B cell (primary cell): Measurements from ENCODE around the gene NAGLU. TPM values are rescaled to one million over a fixed set of nuclear protein-coding genes. Genes with fewer than 3 reads are reported as not detected.

ENCODE experiments used
- ATAC-seq: fragments of 200-7000 bp; cut with Tn5 transposase; one replicate; pipeline ENCODE4 v1.10.0; 2021; ENCODE audit warnings: low read depth, mild to moderate bottlenecking, moderate number of reproducible peaks, moderate library complexity
- CTCF ChIA-PET: fragments of 350-600 bp; sonication (Branson Sonifier 250); formaldehyde crosslinking; loops from one replicate; lab custom pipeline; 2021; ENCODE audit warnings: antibody characterized with exemption, inconsistent platforms; lab: Charles Lee
- POLR2A ChIA-PET: fragments of 350-600 bp; sonication (Branson Sonifier 250); formaldehyde crosslinking; loops from one replicate; lab custom pipeline; 2021; ENCODE audit warnings: antibody characterized with exemption; lab: Charles Lee
- DNase-seq: peaks from one replicate; pipeline ENCODE4 v3.0.0; 2013
- H2AFZ ChIP-seq: 2 replicates; pipeline ENCODE4 v1.6.1; 2012; ENCODE audit warnings: mild to moderate bottlenecking, low read depth, low read length; ENCODE audit not compliant: insufficient read depth, poor library complexity, severe bottlenecking
- H3K27ac ChIP-seq, 2 donors: 1 replicate in 1 of 2; 2 replicates in 1 of 2; pipeline ENCODE4 v1.5.1; 2012 to 2013; ENCODE audit warnings: low read length in 2 of 2, mild to moderate bottlenecking in 2 of 2, moderate library complexity in 1 of 2
- H3K27me3 ChIP-seq, 4 experiments: fragments of 200-600 bp in 1 of 4; sonication (generic) in 1 of 4; replicated peaks in 1 of 4; 1 replicate in 2 of 4; 2 replicates in 2 of 4; pipeline versions ENCODE4 v1.6.1 to v1.7.0; 2013 to 2016; ENCODE audit warnings: low read length in 3 of 4, mild to moderate bottlenecking in 2 of 4, mixed read lengths in 1 of 4, moderate library complexity in 1 of 4; ENCODE audit not compliant: insufficient read depth in 4 of 4, control insufficient read depth in 3 of 4; ENCODE audit errors: control extremely low read depth in 1 of 4
- H3K36me3 ChIP-seq, 2 experiments: replicated peaks in 1 of 2; 1 replicate in 1 of 2; 2 replicates in 1 of 2; pipeline versions ENCODE4 v1.6.1 to v1.7.1; 2013; ENCODE audit warnings: low read length in 1 of 2; ENCODE audit not compliant: insufficient read depth in 2 of 2, control insufficient read depth in 1 of 2; ENCODE audit errors: control extremely low read depth in 1 of 2, extremely low read depth in 1 of 2
- H3K4me1 ChIP-seq, 2 donors: fragments of 200-600 bp in 1 of 2; sonication (generic) in 1 of 2; 1 replicate in 1 of 2; 2 replicates in 1 of 2; pipeline versions ENCODE4 v1.5.1 to v1.6.1; 2013 to 2017; ENCODE audit warnings: low read length in 2 of 2; ENCODE audit not compliant: control insufficient read depth in 2 of 2, insufficient read depth in 2 of 2
- H3K4me2 ChIP-seq: replicated peaks from 2 replicates; pipeline ENCODE3; 2012; ENCODE audit warnings: mild to moderate bottlenecking, low read depth, low read length; ENCODE audit not compliant: poor library complexity, severe bottlenecking
- H3K4me3 ChIP-seq, 5 experiments: fragments of 200-600 bp in 1 of 5; sonication (generic) in 1 of 5; 1 replicate in 3 of 5; 2 replicates in 2 of 5; pipeline versions ENCODE4 v1.5.1 to v1.7.0; 2011 to 2016; ENCODE audit warnings: low read length in 4 of 5, mild to moderate bottlenecking in 4 of 5, low read depth in 2 of 5, control low read depth in 1 of 5, moderate library complexity in 1 of 5; ENCODE audit not compliant: insufficient read depth in 1 of 5; ENCODE audit errors: control extremely low read depth in 1 of 5, extremely low read depth in 1 of 5
- H3K79me2 ChIP-seq: fragments of 200-600 bp; sonication (generic); one replicate; pipeline ENCODE4 v1.6.0; 2016; ENCODE audit warnings: low read length; ENCODE audit not compliant: control insufficient read depth, insufficient read depth
- H3K9ac ChIP-seq: fragments of 200-600 bp; sonication (generic); 2 replicates; pipeline ENCODE4 v1.6.1; 2017; ENCODE audit warnings: mild to moderate bottlenecking, low read length, moderate library complexity
- H3K9me3 ChIP-seq, 3 donors: one replicate each; pipeline versions ENCODE4 v1.6.1 to v1.7.1; 2013; ENCODE audit warnings: low read length in 2 of 3; ENCODE audit not compliant: control insufficient read depth in 2 of 3, insufficient read depth in 1 of 3; ENCODE audit errors: control extremely low read depth in 1 of 3
- H4K20me1 ChIP-seq: 2 replicates; pipeline ENCODE4 v1.6.0; 2012; ENCODE audit warnings: mild to moderate bottlenecking, low read length; ENCODE audit not compliant: insufficient read depth, control insufficient read depth, poor library complexity, severe bottlenecking
- H3K27ac Mint-ChIP-seq: one replicate; pipeline ENCODE4 v1.8.0; 2021; ENCODE audit warnings: mixed read lengths
- H3K27me3 Mint-ChIP-seq: one replicate; pipeline ENCODE4 v1.8.0; 2021; ENCODE audit warnings: mixed read lengths
- H3K4me1 Mint-ChIP-seq: one replicate; pipeline ENCODE4 v1.8.0; 2021; ENCODE audit warnings: mixed read lengths
- H3K4me3 Mint-ChIP-seq: one replicate; pipeline ENCODE4 v1.8.0; 2021; ENCODE audit warnings: mixed read lengths
- H3K9me3 Mint-ChIP-seq: one replicate; pipeline ENCODE4 v1.8.0; 2022; ENCODE audit warnings: mixed read lengths; ENCODE audit not compliant: insufficient read depth
- EZH2 ChIP-seq: IDR thresholded peaks from 2 replicates; pipeline ENCODE4 v1.6.1; 2012; ENCODE audit warnings: borderline replicate concordance, low read depth, mild to moderate bottlenecking, moderate library complexity, low read length; ENCODE audit not compliant: insufficient read depth, poor library complexity, severe bottlenecking
- WGBS: methylation state at CpG from one replicate; pipeline ENCODE4 v1.1.5; 2013; ENCODE audit warnings: missing lambda C conversion rate; ENCODE audit not compliant: insufficient coverage; 5-methylcytosine and 5-hydroxymethylcytosine counted together
- intact Hi-C: fragments of 100-400 bp; cut with micrococcal nuclease; formaldehyde crosslinking; loops from one replicate; pipeline ENCODE4 v1.10.0; 2022
- polyA plus RNA-seq: library from polyadenylated mRNA; depleted of rRNA; stranded (reverse); fragments of >200 nt; gene quantifications from 2 replicates; pipeline ENCODE4 v1.2.3, GENCODE V29; 2012
- total RNA-seq, 2 donors: library from RNA; stranded (reverse); fragments of 120-200 nt in 1 of 2; gene quantifications; 1 replicate in 1 of 2; 2 replicates in 1 of 2; pipeline versions ENCODE4 v1.2.3 to v1.2.4, GENCODE V29; 2013 to 2022
- TF ChIP-seq, protein P1 (sequence below): fragments of 200-600 bp; IDR thresholded peaks from one replicate; pipeline ENCODE4 v1.8.0; 2022; ENCODE audit warnings: antibody characterized with exemption, mild to moderate bottlenecking

The NAGLU gene
- total and polyA plus RNA-seq, 2 donors (not counting 1 experiment from before 2014, with no cell fraction given) = 44.8 to 52.4 TPM

DNA sequence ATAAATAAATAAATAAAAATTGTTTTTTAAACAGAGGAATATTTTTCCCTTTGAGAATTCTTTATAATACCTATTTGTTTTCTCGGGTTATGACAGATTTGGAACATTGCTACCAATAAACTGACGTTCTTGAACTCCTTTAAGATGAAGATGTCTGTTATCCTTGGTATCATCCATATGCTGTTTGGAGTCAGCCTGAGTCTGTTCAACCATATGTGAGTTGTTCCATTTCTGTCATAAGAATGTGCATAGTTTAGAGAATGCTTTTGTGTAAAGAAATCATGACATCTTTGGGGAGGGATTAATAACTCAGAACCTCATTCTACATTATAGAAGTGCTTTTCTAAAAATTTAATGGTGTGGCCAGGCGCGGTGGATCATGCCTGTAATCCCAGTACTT is 37.2 kb upstream of the NAGLU start:
- peaks cover 8% of the 10 kb centered on the region for H3K4me1 Mint-ChIP-seq
- H3K27ac ChIP-seq = no peak overlapping the region
- no peak overlapping the region for H2AFZ ChIP-seq
- no peaks in the 10 kb centered on the region for H3K27me3 Mint-ChIP-seq
- no peaks in the 10 kb centered on the region for H3K9me3 ChIP-seq
- intact Hi-C loops = no loop called here
- H3K4me3 ChIP-seq = no peak overlapping the region
- CTCF ChIA-PET = no interaction called here
- H3K4me1 ChIP-seq = peaks cover 7 to 9% of the 10 kb centered on the region in 2 donors
- no peaks in the 10 kb centered on the region for H4K20me1 ChIP-seq
- DNase-seq = no peak
- no peak overlapping the region for H3K4me3 Mint-ChIP-seq
- no peak for TF ChIP-seq EZH2
- TF ChIP-seq, protein P1, sequence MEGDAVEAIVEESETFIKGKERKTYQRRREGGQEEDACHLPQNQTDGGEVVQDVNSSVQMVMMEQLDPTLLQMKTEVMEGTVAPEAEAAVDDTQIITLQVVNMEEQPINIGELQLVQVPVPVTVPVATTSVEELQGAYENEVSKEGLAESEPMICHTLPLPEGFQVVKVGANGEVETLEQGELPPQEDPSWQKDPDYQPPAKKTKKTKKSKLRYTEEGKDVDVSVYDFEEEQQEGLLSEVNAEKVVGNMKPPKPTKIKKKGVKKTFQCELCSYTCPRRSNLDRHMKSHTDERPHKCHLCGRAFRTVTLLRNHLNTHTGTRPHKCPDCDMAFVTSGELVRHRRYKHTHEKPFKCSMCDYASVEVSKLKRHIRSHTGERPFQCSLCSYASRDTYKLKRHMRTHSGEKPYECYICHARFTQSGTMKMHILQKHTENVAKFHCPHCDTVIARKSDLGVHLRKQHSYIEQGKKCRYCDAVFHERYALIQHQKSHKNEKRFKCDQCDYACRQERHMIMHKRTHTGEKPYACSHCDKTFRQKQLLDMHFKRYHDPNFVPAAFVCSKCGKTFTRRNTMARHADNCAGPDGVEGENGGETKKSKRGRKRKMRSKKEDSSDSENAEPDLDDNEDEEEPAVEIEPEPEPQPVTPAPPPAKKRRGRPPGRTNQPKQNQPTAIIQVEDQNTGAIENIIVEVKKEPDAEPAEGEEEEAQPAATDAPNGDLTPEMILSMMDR = no peak
- H3K4me2 ChIP-seq = no peak overlapping the region
- no peaks in the 10 kb centered on the region for H3K27me3 ChIP-seq
- H3K36me3 ChIP-seq = peaks cover 15 to 69% of the 10 kb centered on the region in 2 experiments
- WGBS = 67% methylated on average over 1 of the region's 4 CpGs
- no peak overlapping the region for H3K27ac Mint-ChIP-seq
- POLR2A ChIA-PET = no interaction called here
- H3K79me2 ChIP-seq = no peaks in the 10 kb centered on the region
- no peak for ATAC-seq
- H3K9me3 Mint-ChIP-seq = no peaks in the 10 kb centered on the region
- H3K9ac ChIP-seq = no peak overlapping the region

DNA sequence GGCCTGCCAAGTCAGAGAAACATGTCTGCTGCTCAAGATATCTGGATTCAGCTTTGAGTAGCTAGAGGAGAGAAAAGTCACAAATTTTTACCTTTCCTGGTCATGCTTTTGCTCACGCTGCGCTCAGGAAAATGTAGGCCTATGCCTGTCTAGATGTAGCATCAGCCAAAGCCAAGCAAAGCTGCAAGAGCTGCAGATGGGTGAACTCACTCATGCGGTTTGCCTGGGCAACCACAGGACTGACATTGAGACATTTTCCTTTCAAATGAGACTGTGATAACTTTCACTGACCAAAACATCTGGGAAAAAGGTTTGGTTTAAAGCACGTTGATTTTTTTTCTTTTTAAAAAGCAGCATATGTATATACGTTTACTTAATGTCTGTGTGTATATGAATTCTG is 34.0 kb upstream of the NAGLU start:
- H3K4me1 Mint-ChIP-seq = no peaks in the 10 kb centered on the region
- no peak for ATAC-seq
- H3K27me3 ChIP-seq = no peaks in the 10 kb centered on the region

More for the DNA sequence above, 34.0 kb upstream of the NAGLU start:
- H4K20me1 ChIP-seq = no peaks in the 10 kb centered on the region
- ChIA-PET CTCF (no interaction called here), POLR2A (no interaction called here)
- intact Hi-C loops = no loop called here
- Mint-ChIP-seq H3K9me3 (no peaks in the 10 kb centered on the region), H3K4me3 (no peak overlapping the region), H3K27me3 (no peaks in the 10 kb centered on the region), H3K27ac (no peak overlapping the region)
- no peak overlapping the region for H3K27ac ChIP-seq
- 81% methylated on average over 3 of the region's 5 CpGs for WGBS
- TF ChIP-seq, protein P1 = no peak
- no peak for TF ChIP-seq EZH2
- H3K79me2 ChIP-seq = no peaks in the 10 kb centered on the region
- H3K4me1 ChIP-seq = no peaks in the 10 kb centered on the region
- no peak for DNase-seq
- no peak overlapping the region for H3K4me2 ChIP-seq
- H3K4me3 ChIP-seq = no peak overlapping the region
- no peak overlapping the region for H2AFZ ChIP-seq
- H3K9ac ChIP-seq = no peak overlapping the region
- H3K36me3 ChIP-seq = peaks cover 15 to 61% of the 10 kb centered on the region in 2 experiments
- no peaks in the 10 kb centered on the region for H3K9me3 ChIP-seq
